Pons (tissue), 1 donor: ENCODE measurements around the gene NTN3.

Experiments
- DNase-seq: peaks from one replicate; pipeline ENCODE4 v3.0.0-alpha.2; 2016; ENCODE audit warnings: low spot score

Gene NTN3

DNA sequence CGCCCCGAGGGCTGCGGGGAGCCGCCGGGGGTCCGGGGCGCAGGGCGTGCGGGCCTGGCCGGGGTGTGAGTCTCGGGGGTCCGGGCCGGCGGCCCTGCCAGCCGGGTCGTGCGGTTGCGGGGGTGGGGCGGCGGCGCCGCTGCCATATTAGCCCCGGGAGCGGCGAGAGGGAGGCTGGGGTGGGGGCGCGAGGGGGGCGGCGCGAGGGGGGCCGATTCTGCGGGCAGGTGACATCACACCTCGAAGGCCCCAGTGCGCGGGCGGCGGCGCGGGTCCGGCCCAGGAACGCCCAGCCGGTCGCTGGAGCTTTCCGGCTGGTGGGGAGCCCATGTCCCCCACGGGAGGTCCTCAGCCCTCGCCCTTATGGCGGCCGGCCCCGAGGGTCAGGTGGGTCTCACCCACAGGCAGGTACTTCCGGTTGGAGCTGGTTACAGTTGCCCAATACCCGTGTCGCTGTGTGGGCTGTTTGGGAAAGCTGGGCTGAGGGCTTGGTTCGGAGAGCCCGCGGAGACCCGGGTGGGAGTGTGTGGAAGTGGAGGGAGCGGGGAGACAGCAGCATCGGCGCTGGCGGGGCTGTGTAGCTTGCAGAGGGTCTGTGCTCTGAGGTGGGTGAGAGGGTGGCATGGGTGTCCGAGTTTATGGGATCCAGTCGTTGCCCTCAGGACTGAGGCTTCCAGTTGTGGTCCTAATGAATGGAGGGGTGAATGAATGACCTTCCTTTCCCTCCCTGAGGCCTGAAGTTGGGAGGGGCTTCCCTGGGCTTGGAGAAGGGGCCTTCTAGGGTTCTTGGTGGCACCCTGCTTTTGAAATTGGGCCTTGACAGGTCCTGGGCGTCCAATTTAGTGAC is 43.5 kb downstream of the NTN3 start:
- DNase-seq, result no peak

DNA sequence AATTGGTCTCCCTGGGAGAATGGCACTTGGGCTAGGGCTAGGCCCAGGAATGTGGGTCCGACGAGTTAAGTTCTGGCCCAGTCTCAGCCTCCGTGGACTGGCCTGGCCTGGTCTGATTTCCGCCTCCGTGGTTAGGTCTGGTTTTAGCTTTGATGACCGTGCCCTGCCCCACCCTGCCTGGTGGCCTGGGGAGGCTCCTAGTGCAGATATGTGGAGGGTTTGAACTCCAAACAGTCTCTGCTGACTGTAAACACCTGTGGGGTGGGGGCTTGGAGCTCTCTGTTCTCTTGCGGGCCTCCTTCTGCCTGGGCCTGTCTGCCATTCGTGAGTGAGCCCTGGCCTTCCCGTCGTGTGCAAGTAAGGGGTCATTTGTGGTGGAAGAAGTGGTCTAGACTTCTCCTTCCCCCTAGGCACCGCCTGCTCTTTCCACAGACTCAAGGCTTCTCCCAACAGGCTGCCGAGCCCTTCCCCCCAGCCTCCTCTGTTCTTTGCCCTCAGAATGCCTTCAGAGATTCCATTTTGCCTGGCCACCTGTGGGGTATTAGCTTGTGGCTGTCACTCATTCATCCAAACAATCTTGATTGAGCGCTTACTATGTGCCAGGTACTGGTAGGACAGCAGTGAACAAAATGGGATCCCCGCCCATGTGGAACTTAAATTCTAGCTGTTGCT is 44.2 kb downstream of the NTN3 start:
- DNase-seq, result no peak

DNA sequence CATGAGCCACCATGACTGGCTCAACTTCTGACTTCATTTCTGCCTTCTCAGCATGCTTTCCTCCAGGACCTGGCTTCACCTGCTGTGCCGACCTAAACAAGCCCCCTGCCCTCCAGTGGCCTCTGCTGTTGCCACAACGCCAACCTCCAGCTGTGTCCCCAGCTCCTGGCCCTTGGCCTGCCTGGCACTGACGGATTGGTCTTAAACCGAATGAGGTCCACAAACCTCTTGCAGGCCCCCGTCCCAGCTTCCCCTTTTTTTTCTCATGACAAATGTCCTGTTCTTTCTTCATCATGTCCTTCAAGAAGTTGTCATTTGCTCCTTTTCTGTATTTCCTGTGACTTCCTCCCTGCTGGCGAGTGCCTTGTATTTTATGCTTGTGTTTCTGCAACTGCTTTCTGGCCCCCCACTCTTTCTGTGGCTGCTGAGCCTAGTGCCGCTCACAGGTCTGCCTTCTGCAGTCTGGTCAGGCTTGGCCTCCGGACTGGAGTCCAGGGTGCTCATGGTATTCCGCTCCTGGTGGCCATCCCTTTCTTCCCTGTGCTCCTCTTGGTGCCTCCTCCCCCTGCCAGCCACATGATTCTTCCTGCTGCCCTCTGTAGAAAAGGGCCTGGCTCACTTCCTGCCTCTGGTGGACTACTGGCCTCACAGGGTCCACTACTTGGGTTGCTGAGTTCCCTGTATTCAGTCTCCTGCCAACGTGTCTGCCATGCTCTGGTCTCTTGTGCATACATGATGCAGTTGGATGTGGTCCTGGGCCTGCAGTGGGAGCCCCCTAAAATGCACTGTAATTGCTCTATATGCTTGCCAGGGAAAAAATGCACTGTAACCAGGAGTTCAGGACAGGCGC is 45.5 kb downstream of the NTN3 start:
- DNase-seq, result no peak

DNA sequence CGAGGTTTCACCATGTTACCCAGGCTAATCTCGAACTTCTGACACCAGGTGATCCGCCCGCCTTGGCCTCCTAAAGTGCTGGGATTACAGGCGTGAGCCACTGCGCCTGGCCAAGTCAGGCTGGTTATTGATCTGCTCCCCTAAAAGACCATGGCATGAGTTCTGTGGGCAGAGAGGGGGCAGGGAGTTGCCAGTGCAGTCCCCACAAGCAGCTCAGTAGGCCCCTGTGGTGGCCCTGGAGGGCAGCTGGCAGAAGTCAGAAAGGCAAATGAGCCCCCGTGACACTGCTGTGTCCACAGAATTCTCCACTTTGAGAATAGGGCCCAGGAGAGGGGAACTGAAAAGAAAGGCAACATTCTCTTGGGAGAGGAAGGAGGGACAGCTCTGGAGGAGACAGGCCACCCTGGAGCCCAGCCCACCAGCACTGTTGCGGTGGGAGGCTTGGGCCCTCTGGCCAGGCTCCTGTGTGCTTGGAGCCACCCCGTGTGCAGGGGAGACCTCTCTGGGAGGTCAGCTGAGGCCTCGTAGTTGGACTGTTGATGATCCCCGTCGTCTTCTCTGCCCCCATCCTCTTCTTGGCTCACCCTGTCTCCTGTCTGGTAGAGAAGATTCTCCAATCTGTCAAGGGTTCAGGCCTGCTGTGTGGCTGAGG is 47.0 kb downstream of the NTN3 start:
- DNase-seq, result no peak

DNA sequence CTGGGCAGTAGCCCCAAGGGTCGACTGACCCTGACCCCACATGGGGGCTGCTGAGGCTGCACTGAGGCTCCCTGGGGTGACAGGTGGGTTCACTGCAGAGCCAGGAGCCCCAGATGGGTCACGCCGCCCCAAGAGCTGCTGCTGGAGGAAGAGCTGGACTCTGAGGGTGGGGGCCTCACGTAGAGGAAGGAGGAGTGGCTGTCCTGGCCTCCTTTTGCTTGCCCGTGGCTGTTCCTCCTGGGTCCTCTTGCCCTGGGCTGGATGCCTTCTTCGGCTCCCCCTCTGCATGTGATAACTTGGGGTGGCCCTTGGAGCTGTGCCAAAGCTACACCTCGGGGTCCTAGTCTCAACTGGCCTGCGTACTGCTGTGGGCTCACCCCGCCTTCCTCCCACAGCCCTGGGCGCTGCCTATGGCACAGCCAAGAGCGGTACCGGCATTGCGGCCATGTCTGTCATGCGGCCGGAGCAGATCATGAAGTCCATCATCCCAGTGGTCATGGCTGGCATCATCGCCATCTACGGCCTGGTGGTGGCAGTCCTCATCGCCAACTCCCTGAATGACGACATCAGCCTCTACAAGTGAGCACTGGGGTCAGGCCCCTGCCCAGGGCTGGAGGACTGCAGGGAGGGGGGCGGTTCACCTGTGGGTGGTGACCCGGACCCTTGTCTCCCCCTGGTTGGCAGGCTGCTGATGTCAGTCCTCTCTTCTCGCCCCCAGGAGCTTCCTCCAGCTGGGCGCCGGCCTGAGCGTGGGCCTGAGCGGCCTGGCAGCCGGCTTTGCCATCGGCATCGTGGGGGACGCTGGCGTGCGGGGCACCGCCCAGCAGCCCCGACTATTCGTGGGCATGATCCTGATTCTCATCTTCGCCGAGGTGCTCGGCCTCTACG is 48.0 kb downstream of the NTN3 start:
- no peak for DNase-seq

DNA sequence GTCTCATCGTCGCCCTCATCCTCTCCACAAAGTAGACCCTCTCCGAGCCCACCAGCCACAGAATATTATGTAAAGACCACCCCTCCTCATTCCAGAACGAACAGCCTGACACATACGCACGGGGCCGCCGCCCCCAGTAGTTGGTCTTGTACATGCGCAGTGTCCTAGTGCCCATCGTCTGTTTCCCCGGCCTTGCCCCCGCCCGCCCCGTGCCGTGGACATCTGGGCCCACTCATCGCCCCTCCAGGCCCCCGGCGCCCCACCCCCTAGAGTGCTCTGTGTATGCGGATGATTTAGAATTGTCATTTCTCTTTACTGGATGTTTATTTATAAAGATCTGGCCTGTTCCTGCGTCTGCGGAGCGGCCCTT is 48.6 kb downstream of the NTN3 start:
- DNase-seq, result no peak

DNA sequence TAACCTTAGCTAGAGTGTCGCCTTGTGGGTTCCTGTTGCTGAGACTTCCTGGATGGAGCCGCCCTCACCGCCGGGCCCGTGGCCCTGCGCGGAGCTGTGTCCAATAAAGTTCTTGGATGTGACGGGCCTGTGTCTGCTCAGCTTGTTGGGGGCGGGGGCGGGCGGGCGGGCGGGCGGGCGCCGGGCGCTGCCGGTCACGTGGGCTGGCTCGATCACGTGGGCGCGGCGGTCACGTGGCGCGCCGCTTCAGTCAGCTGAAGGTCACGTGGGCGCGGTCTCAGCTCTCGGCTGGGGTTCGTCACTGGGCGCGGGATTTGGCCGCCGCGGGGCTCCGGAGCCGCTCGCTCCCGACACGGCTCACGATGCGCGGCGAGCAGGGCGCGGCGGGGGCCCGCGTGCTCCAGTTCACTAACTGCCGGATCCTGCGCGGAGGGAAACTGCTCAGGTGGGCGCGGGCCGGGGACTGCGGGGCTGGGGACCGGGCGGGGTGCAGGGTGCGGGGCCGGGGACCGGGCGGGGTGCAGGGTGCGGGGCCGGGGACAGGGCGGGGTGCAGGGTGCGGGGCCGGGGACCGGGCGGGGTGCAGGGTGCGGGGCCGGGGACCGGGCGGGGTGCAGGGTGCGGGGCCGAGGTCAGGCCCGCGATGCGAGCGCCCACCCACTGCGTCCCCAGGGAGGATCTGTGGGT is 49.1 kb downstream of the NTN3 start, which contains the start of gene AMDHD2:
Gene AMDHD2 (plus strand): TSS at position 275 of the 687 bp plus-strand sequence. CDS start 88 bp downstream, at position 363.
- peak; percentile 73 for DNase-seq

DNA sequence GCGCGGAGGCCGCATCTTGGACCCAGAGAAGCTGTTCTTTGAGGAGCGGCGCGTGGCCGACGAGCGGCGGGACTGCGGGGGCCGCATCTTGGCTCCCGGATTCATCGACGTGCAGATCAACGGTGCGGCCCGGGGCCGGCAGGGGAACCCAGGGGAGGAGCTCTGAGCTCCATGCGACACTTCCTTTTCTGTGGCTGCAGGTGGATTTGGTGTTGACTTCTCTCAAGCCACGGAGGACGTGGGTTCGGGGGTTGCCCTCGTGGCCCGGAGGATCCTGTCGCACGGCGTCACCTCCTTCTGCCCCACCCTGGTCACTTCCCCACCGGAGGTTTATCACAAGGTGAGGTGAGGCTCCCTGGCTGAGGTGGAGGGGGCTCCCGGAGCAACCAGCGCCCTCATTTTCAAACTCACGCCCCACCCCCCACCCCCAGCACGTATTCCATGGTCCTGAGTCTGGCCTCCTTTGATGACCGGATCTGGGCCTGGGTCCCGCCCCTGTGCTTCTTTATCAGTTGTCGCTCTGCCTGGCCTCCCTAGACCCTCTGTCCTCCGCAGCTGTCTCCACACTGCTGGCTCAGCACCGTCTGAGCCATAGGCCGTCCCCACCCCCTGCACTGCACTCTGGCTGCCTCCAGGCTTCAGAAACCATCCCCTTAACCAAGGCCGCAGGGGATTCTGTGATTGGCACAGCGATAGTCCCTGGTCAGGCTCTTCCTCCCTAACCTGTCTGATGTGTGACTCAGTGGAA is 49.9 kb downstream of the NTN3 start:
- DNase-seq, result no peak
